ENCODE results near the gene MYOD1. TPM values are rescaled to one million over a fixed set of nuclear protein-coding genes. Genes with fewer than 3 reads are reported as not detected.

MYOD1 gene
- total RNA-seq, 4 donors from 2014 or later: not detected

- no peak for TF ChIP-seq CTCF (IDR thresholded peaks at IDR 0.05)
- ATAC-seq (ENCODE audit: low FRiP score) (no peak), DNase-seq (ENCODE audit: low spot score) (no peak)
Measured at GRCh38 chr11:17686231-17686980, 33.0 kb upstream of the MYOD1 start.

- no peak for TF ChIP-seq CTCF (IDR thresholded peaks at IDR 0.05)
- DNase-seq (ENCODE audit: low spot score): no peak
- ATAC-seq (ENCODE audit: low FRiP score): no peak
Measured at GRCh38 chr11:17687946-17688670, 31.3 kb upstream of the MYOD1 start.

GRCh38 chr11:17691550-17691949 is 27.8 kb upstream of the MYOD1 start:
- ATAC-seq (ENCODE audit: low FRiP score): no peak
- no peak for TF ChIP-seq CTCF (IDR thresholded peaks at IDR 0.05)
- DNase-seq (ENCODE audit: low spot score): no peak

- DNase-seq (ENCODE audit: low spot score) (no peak), ATAC-seq (ENCODE audit: low FRiP score) (no peak)
- no peak for TF ChIP-seq CTCF (IDR thresholded peaks at IDR 0.05)
Measured at GRCh38 chr11:17691976-17692375, 27.4 kb upstream of the MYOD1 start.

- no peak for ATAC-seq (ENCODE audit: low FRiP score)
- no peak for TF ChIP-seq CTCF (IDR thresholded peaks at IDR 0.05)
- no peak for DNase-seq (ENCODE audit: low spot score)
Measured at GRCh38 chr11:17692931-17693330, 26.4 kb upstream of the MYOD1 start.

GRCh38 chr11:17693531-17693930 is 25.8 kb upstream of the MYOD1 start:
- ATAC-seq (ENCODE audit: low FRiP score) (no peak), DNase-seq (ENCODE audit: low spot score) (no peak)
- no peak for TF ChIP-seq CTCF (IDR thresholded peaks at IDR 0.05)
